ENCODE results near the gene CEACAM16. TPM values are rescaled to one million over a fixed set of nuclear protein-coding genes. Genes with fewer than 3 reads are reported as not detected.

Gene CEACAM16
- total and polyA plus RNA-seq, 10 of the 15 experiments (the other 5 are each of a cell fraction or from before 2014, with no cell fraction given): not detected

DNA sequence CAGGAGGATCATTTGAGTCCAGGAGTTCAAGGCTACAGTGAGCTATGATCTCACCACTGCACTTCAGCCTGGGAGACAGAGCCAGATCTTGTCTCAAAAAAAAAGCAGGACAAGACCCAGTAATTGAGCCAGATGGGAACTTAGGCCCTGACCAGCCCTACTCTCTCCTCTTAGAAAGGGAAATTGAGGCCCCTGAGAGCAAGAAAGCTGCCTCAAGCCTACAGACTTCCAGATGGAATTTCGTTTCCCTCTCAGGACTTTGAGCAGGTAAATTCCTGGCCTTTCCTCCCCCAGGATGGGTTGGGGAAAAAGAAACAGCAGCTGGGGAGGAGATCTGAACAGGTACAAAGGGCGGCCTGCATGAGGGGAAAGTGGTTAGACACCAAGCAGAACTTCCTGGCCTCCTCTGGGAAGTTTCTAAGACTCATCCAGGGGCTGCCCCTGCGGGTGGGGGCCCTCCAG lies 46.0 kb downstream of the CEACAM16 start:
- CTCF ChIA-PET: interaction anchor here (0.7 to 1.5 kb wide), 3 partner anchors 21 to 55 kb away, joined by 3 to 4 read pairs (median 4); no protein-coding TSS in a partner anchor
- no peak overlapping the region for H3K27ac ChIP-seq (ENCODE audit: control insufficient read depth, insufficient read depth)
- no peak overlapping the region for H2AFZ ChIP-seq (ENCODE audit: control insufficient read depth, low read depth, low read length)
- POLR2A ChIA-PET: interaction anchor here (0.5 kb wide), 1 partner anchor 294 kb away, joined by 3 read pairs; the partner anchor contains the start of gene CLASRP
- SMC1A ChIA-PET (ENCODE audit: uncharacterized antibody, unreplicated experiment): interaction anchor here (0.7 kb wide), 1 partner anchor 21 kb away, joined by 3 read pairs; no protein-coding TSS in a partner anchor
- ATAC-seq (no peak), FAIRE-seq (no peak), DNase-seq (ENCODE audit: low read depth, low spot score) (no peak)
- intact Hi-C loops (cut with micrococcal nuclease; ENCODE audit: unreplicated experiment): no loop called here
- in situ Hi-C loops (cut with MboI): no loop called here
- RAD21 ChIA-PET (ENCODE audit: unreplicated experiment): interaction anchor here (1.6 to 4.2 kb wide), 2 partner anchors 21 to 25 kb away, joined by 3 to 16 read pairs; no protein-coding TSS in a partner anchor
- H3K36me3 ChIP-seq (ENCODE audit: control insufficient read depth in 2 of 2, insufficient read depth in 2 of 2, low read length in 1 of 2): no peaks in the 10 kb centered on the region; a peak in 1 of 4 replicates
- H3K27me3 ChIP-seq (replicated peaks in 1 of 2; ENCODE audit: control insufficient read depth in 2 of 2, insufficient read depth in 2 of 2, low read length in 1 of 2): no peaks in the 10 kb centered on the region
- peaks cover 11% of the 10 kb centered on the region for H3K79me2 ChIP-seq (ENCODE audit: control insufficient read depth, insufficient read depth, low read length)
- no peak overlapping the region for H3K9ac ChIP-seq (ENCODE audit: control insufficient read depth, insufficient read depth, low read length)
- H3K9me3 ChIP-seq (replicated peaks; ENCODE audit: control insufficient read depth, insufficient read depth, low read length): no peaks in the 10 kb centered on the region
- BruUV-seq (replicated peaks): no TSS peak
- no peak overlapping the region for H3K4me2 ChIP-seq (ENCODE audit: control insufficient read depth, insufficient read depth)
- no peak overlapping the region for H3K4me3 ChIP-seq
- H3K4me1 ChIP-seq (ENCODE audit: control insufficient read depth, insufficient read depth, low read length): peaks cover 14% of the 10 kb centered on the region
- WGBS (ENCODE audit: insufficient coverage, insufficient replicate concordance, low lambda C conversion rate, missing lambda C conversion rate): 27% methylated on average over 3 of the region's 3 CpGs
- H4K20me1 ChIP-seq (ENCODE audit: control insufficient read depth, insufficient read depth): no peaks in the 10 kb centered on the region
- TF ChIP-seq, protein P1, sequence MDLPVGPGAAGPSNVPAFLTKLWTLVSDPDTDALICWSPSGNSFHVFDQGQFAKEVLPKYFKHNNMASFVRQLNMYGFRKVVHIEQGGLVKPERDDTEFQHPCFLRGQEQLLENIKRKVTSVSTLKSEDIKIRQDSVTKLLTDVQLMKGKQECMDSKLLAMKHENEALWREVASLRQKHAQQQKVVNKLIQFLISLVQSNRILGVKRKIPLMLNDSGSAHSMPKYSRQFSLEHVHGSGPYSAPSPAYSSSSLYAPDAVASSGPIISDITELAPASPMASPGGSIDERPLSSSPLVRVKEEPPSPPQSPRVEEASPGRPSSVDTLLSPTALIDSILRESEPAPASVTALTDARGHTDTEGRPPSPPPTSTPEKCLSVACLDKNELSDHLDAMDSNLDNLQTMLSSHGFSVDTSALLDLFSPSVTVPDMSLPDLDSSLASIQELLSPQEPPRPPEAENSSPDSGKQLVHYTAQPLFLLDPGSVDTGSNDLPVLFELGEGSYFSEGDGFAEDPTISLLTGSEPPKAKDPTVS (IDR thresholded peaks at IDR 0.05; ENCODE audit: low read depth, low read length): no peak
- TF ChIP-seq SMARCA5 (IDR thresholded peaks at IDR 0.05): 0 out of 2 replicates have a peak, but pooled peaks have one; percentile 23
- TF ChIP-seq IKZF1 (conservative IDR thresholded peaks at IDR 0.05): peak; percentile 30; the same call in 1 of the 2 replicates
- no peak for TF ChIP-seq USF2 (IDR thresholded peaks at IDR 0.05; ENCODE audit: borderline replicate concordance, low read depth, low read length)

Measured in GM12878 (cell line).